Heart right ventricle (tissue), 16 donors: ENCODE results near the gene BTBD7. TPM values are rescaled to one million over a fixed set of nuclear protein-coding genes. Genes with fewer than 3 reads are reported as not detected.
A peak's percentile ranks its signal among the peaks of the same experiment; 100 is the strongest.

ENCODE experiments used
- ATAC-seq, 8 donors: fragments of 200-7000 bp; cut with Tn5 transposase; one replicate each; pipeline ENCODE4 v1.9.1; 2020; ENCODE audit warnings: mild to moderate bottlenecking in 8 of 8, moderate library complexity in 8 of 8, moderate number of reproducible peaks in 1 of 8
- DNase-seq, 2 donors: peaks; one replicate each; pipeline ENCODE4 v3.0.0-alpha.2; 2020
- H3K27ac ChIP-seq, 10 donors: fragments of 200-600 bp; sonication (generic) in 2 of 10; one replicate each; pipeline versions ENCODE4 v1.5.0 to v1.8.0; 2020 to 2022; ENCODE audit warnings: mild to moderate bottlenecking in 3 of 10
- H3K27me3 ChIP-seq, 7 donors: fragments of 200-600 bp; one replicate each; pipeline ENCODE4 v1.8.0; 2021 to 2022; ENCODE audit warnings: mild to moderate bottlenecking in 2 of 7
- H3K36me3 ChIP-seq, 9 donors: fragments of 200-600 bp; sonication (generic) in 1 of 9; one replicate each; pipeline versions ENCODE4 v1.5.0 to v1.8.0; 2020 to 2022; ENCODE audit warnings: mild to moderate bottlenecking in 2 of 9
- H3K4me1 ChIP-seq, 9 donors: fragments of 200-600 bp; sonication (generic) in 1 of 9; one replicate each; pipeline versions ENCODE4 v1.5.0 to v1.8.0; 2020 to 2022; ENCODE audit warnings: mild to moderate bottlenecking in 4 of 9
- H3K4me3 ChIP-seq, 10 donors: fragments of 200-600 bp; sonication (generic) in 2 of 10; one replicate each; pipeline versions ENCODE4 v1.5.0 to v1.8.0; 2020 to 2022; ENCODE audit warnings: mild to moderate bottlenecking in 7 of 10, moderate library complexity in 2 of 10
- H3K9me3 ChIP-seq, 11 donors: fragments of 200-600 bp in 10 of 11; sonication (generic) in 2 of 11; one replicate each; pipeline versions ENCODE4 v1.5.0 to v1.8.0; 2013 to 2022; ENCODE audit warnings: mild to moderate bottlenecking in 2 of 11, control low read depth in 1 of 11, moderate library complexity in 1 of 11
- CTCF ChIP-seq, 9 donors: fragments of 200-600 bp; sonication (generic) in 2 of 9; IDR thresholded peaks; one replicate each; pipeline versions ENCODE4 v1.5.0 to v1.8.0; 2021 to 2022; ENCODE audit warnings: antibody characterized with exemption in 9 of 9, mild to moderate bottlenecking in 5 of 9, moderate library complexity in 1 of 9
- WGBS, 2 donors: extraction: QIAGEN DNeasy Blood & Tissue Kit; methylation state at CpG; one replicate each; pipeline ENCODE4 v1.1.7; 2013; ENCODE audit warnings: inconsistent platforms in 1 of 2; 5-methylcytosine and 5-hydroxymethylcytosine counted together
- intact Hi-C, 10 donors: fragments of 100-400 bp; cut with DNase I; formaldehyde crosslinking; loops; one replicate each; pipeline versions ENCODE4 v1.11.1 to v1.14.2; 2022
- polyA plus RNA-seq, 2 donors: library from polyadenylated mRNA; stranded (reverse); fragments of 200-250 nt; gene quantifications; one replicate each; pipeline ENCODE4 v1.2.3, GENCODE V29; 2013
- total RNA-seq, 10 donors: library from RNA; stranded (reverse); fragmentation: NEBNext Ultra II Directional in 3 of 10; extraction: Animal tissue kit (Norgen Biotek cat#: 25700) in 3 of 10; gene quantifications; one replicate each; pipeline versions ENCODE4 v1.2.1 to v1.2.4, GENCODE V29; 2021 to 2023
- donor health status: Arrhythmogenic right ventricular cardiomyopathy.
- donor health status: ischemic (EF 13 %, LVEDD 7.1; RV severe dilation, severe dysfunction).
- donor health status: healthy with polysubstance abuse.
- donor health status: DM: no; HTN: yes; CAD: no.
- donor health status: DM: no; HTN: no; CAD: no.
- donor health status: ischemic (EF 25% LVEDD 6.9; RV normal size, moderate dysfunction).
- donor health status: ischemic (EF 25% LVEDD 5.7; RV mildly dilated, moderate dysfunction).
- donor health status: healthy.
- donor health status: DM: yes; HTN: yes; CAD: no.
- donor health status: Ischemic cardiomyopathy.
- donor health status: ischemic (EF 35%, LVEDD 5.7; RV mildly dilated, moderate dysfunction).
- donor health status: nonischemic (EF 11% LVEDD 7.7; RV severe dilation, severe dysfunction).
- donor health status: DM: yes; HTN: yes; CAD: no.
- donor health status: PGD.
- donor health status: ischemic (EF 29% LVEDD 5.4; RV normal size, mild dysfunction).
- donor health status: nonischemic (EF 23%, LVEDD 6.1; RV moderate dilation, normal function).

The BTBD7 gene
- total and polyA plus RNA-seq, 12 donors, result 3.6 to 33.6 (median 22.1) TPM

GRCh38 chr14:93337143-93337753 is 4.4 kb upstream of the BTBD7 start:
- peaks cover 0 to 14% (median 8%) of the 10 kb centered on the region in 9 donors for H3K4me1 ChIP-seq
- intact Hi-C loops, result loop anchor here in 2 of 10 donors (10.0 kb wide), 2 partner anchors 102 to 132 kb away; partner anchors contain the start of genes GON7 (in 1 of the 2) and UBR7 (in 1 of the 2)
- H3K27me3 ChIP-seq, result no peaks in the 10 kb centered on the region
- TF ChIP-seq CTCF (IDR thresholded peaks at IDR 0.05), result no peak
- no peaks in the 10 kb centered on the region for H3K36me3 ChIP-seq
- no peak overlapping the region for H3K27ac ChIP-seq
- no peak for DNase-seq
- H3K4me3 ChIP-seq, result no peak overlapping the region
- ATAC-seq, result no peak
- peaks cover 0 to 9% (median 4%) of the 10 kb centered on the region in 11 donors for H3K9me3 ChIP-seq
- WGBS, 2 donors, result 96 to 97% methylated on average over 4 of the region's 4 CpGs

GRCh38 chr14:93333631-93334103 is 831 bp upstream of the BTBD7 start:
- WGBS, 2 donors, result 2 to 7% methylated on average over 7 of the region's 7 CpGs
- Histone ChIP-seq H3K4me3 (peak overlapping the region; percentile 45 to 92 (median 84)), H3K27ac (peak overlapping the region in 9 of 10 donors; percentile 96 to 99 (median 98)), H3K27me3 (no peaks in the 10 kb centered on the region), H3K36me3 (no peaks in the 10 kb centered on the region), H3K4me1 (peaks cover 0 to 39% (median 35%) of the 10 kb centered on the region in 9 donors), H3K9me3 (peaks cover 0 to 9% (median 4%) of the 10 kb centered on the region in 11 donors)
- intact Hi-C loops, result loop anchor here in 3 of 10 donors (2.0 to 10.0 kb wide), 3 partner anchors 99 to 129 kb away; partner anchors contain the start of genes GON7 (in 3 of the 3) and UBR7 (in 3 of the 3)
- ATAC-seq (no peak), DNase-seq (no peak)
- TF ChIP-seq CTCF (IDR thresholded peaks at IDR 0.05), result no peak

- H3K4me3 ChIP-seq, result peak overlapping the region; percentile 61 to 92 (median 84)
- peaks cover 0 to 46% (median 35%) of the 10 kb centered on the region in 9 donors for H3K4me1 ChIP-seq
- H3K9me3 ChIP-seq, result peaks cover 0 to 8% (median 4%) of the 10 kb centered on the region in 11 donors
- 0 to 1% methylated on average over 44 to 61 of the region's 61 CpGs for WGBS, 2 donors
- DNase-seq, result peak; percentile 45 to 70
- no peaks in the 10 kb centered on the region for H3K36me3 ChIP-seq
- ATAC-seq, result peak; percentile 63 to 90 (median 73)
- peak overlapping the region; percentile 88 to 99 (median 98) for H3K27ac ChIP-seq
- peak in 1 of 9 donors; percentile 8 for TF ChIP-seq CTCF (IDR thresholded peaks at IDR 0.05)
- intact Hi-C loops, result loop anchor here in 3 of 10 donors (2.0 to 10.0 kb wide), 3 partner anchors 98 to 128 kb away; partner anchors contain the start of genes GON7 (in 3 of the 3) and UBR7 (in 3 of the 3)
- H3K27me3 ChIP-seq, result no peaks in the 10 kb centered on the region
Measured at GRCh38 chr14:93332397-93332852, 411 bp downstream of the BTBD7 start.

- Histone ChIP-seq H3K9me3 (peaks cover 0 to 2% (median 0%) of the 10 kb centered on the region in 11 donors), H3K4me3 (peak overlapping the region; percentile 61 to 92 (median 84)), H3K4me1 (peaks cover 0 to 52% (median 35%) of the 10 kb centered on the region in 9 donors), H3K27me3 (no peaks in the 10 kb centered on the region), H3K27ac (peak overlapping the region; percentile 88 to 99 (median 98)), H3K36me3 (no peaks in the 10 kb centered on the region)
- intact Hi-C loops, result loop anchor here in 3 of 10 donors (2.0 to 10.0 kb wide), 3 partner anchors 97 to 127 kb away; partner anchors contain the start of genes GON7 (in 3 of the 3) and UBR7 (in 3 of the 3)
- ATAC-seq, result no peak
- no peak for DNase-seq
- peak in 1 of 9 donors; percentile 11 for TF ChIP-seq CTCF (IDR thresholded peaks at IDR 0.05)
- WGBS, 2 donors, result 26 to 27% methylated on average over 21 of the region's 21 CpGs
Measured at GRCh38 chr14:93331728-93332396, 974 bp downstream of the BTBD7 start.
